NT2/D1 (cell line): ENCODE measurements around the gene PADI2.

Source experiments
- YY1 ChIP-seq: IDR thresholded peaks from 2 replicates; pipeline ENCODE4 v1.6.1; 2011; ENCODE audit not compliant: insufficient read length, insufficient read depth
- ZNF274 ChIP-seq: IDR thresholded peaks from 2 replicates; pipeline ENCODE4 v1.6.1; 2011; ENCODE audit warnings: mild to moderate bottlenecking, low read depth, low read length

- TF ChIP-seq ZNF274, result no peak
- TF ChIP-seq YY1, result no peak
Observed at GRCh38 chr1:17118706-17119075, 560 bp downstream of the PADI2 start.
